Activated CD8-positive, alpha-beta memory T cell treated with anti-CD3 and anti-CD28 coated beads, Interleukin-2, amount 10 ng/mL, durations not matched to agents 7 days and 5 days (primary cell): ENCODE measurements around the gene CEP97. TPM values are rescaled to one million over a fixed set of nuclear protein-coding genes. Genes with fewer than 3 reads are reported as not detected.
"Not testable (repeated sequence)": the region's sequence is repeated elsewhere in the genome, so short reads cannot be mapped to it uniquely, and the experiment has no call there.

Source experiments
- ATAC-seq: fragments of 150-1000 bp; cut with Tn5 transposase; one replicate; pipeline ENCODE4 v1.10.0; 2021; ENCODE audit warnings: moderate library complexity
- CTCF ChIA-PET: fragments of 350-600 bp; sonication (Branson Sonifier 250); formaldehyde crosslinking; loops from one replicate; lab custom pipeline; 2021; ENCODE audit warnings: antibody characterized with exemption; lab: Charles Lee
- DNase-seq: peaks from one replicate; pipeline ENCODE4 v3.0.0-alpha.2; 2020
- H3K27ac Mint-ChIP-seq: one replicate; pipeline ENCODE4 v1.8.0; 2021; ENCODE audit warnings: mild to moderate bottlenecking, mixed read lengths
- H3K27me3 Mint-ChIP-seq: one replicate; pipeline ENCODE4 v1.8.0; 2021; ENCODE audit warnings: mixed read lengths
- H3K36me3 Mint-ChIP-seq: one replicate; pipeline ENCODE4 v1.8.0; 2021; ENCODE audit warnings: mild to moderate bottlenecking, mixed read lengths
- H3K4me1 Mint-ChIP-seq: one replicate; pipeline ENCODE4 v1.8.0; 2021; ENCODE audit warnings: mixed read lengths
- H3K4me3 Mint-ChIP-seq: one replicate; pipeline ENCODE4 v1.8.0; 2021; ENCODE audit warnings: mild to moderate bottlenecking, moderate library complexity, mixed read lengths
- H3K9me3 Mint-ChIP-seq: one replicate; pipeline ENCODE4 v1.8.0; 2022; ENCODE audit warnings: low read depth, mixed read lengths
- total RNA-seq, 2 experiments: library from RNA; stranded (reverse); gene quantifications; one replicate each; pipeline ENCODE4 v1.2.3, GENCODE V29; 2021

The CEP97 gene
- total RNA-seq, 2 experiments from 2014 or later = 22.5 TPM

DNA sequence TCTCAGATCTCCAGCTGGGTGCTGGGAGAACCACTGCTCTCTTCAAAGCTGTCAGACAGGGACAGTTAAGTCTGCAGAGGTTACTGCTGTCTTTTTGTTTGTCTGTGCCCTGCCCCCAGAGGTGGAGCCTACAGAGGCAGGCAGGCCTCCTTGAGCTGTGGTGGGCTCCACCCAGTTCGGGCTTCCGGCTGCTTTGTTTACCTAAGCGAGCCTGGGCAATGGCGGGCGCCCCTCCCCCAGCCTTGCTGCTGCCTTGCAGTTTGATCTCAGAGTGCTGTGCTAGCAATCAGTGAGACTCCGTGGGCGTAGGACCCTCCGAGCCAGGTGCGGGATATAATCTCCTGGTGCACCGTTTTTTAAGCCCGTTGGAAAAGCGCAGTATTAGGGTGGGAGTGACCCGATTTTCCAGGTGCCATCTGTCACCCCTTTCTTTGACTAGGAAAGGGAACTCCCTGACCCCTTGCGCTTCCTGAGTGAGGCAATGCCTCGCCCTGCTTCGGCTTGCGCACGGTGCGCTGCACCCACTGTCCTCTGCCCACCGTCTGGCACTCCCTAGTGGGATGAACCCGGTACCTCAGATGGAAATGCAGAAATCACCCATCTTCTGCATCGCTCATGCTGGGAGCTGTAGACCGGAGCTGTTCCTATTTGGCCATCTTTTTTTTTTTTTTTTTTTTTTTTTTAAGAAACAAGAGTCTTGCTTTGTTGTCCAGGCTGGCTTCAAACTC, 29.1 kb downstream of the CEP97 start:
- not testable (repeated sequence) for H3K4me3 Mint-ChIP-seq
- DNase-seq = peak; percentile 63

DNA sequence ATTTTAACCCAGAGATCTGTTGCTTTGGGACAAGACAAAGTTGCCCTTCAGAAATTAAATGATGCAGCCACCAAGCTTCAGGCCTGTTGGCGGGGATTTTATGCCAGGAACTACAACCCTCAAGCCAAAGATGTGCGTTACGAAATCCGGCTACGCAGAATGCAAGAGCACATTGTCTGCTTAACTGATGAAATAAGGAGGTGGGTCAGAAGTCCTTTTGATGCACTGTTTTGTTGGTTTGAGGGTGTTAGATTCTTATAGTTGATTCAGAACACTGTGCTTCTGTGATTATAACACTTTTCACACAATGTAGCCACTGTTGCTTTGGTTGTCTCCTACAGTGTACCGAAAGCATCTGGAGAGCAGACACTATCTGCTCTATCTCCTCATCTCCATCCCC, 33.8 kb downstream of the CEP97 start:
- ATAC-seq = no peak
- CTCF ChIA-PET = no interaction called here

More for the DNA sequence above, 29.1 kb downstream of the CEP97 start:
- CTCF ChIA-PET, H3K27me3 Mint-ChIP-seq, ATAC-seq, H3K9me3 Mint-ChIP-seq, H3K4me1 Mint-ChIP-seq, H3K27ac Mint-ChIP-seq: not testable (repeated sequence)
- peaks cover 57% of the 10 kb centered on the region for H3K36me3 Mint-ChIP-seq

DNA sequence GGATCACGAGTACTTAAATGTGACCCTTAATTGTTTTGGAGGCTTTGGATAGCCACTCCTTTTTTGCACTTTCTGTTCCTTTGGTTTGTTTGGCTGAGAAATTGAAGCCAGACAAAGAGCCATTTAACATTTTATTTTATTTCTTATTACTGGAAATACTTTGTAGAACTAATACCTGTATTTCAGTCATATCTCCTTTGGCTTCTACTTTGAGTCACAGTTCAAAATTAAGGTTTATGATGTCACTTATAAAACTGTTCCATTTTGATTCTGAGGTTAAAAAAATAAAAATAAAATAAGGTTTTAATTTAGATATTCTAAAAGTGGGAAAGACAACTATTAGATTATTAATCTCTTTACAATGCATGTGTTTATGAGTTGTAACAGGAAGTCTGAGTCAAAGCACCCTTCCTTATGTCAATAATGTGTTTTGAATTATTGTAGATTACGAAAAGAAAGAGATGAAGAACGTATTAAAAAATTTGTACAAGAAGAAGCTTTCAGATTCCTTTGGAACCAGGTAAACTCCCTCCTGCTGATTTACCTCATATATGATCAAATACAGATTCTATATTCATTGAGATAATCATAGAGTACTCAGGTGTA, 37.7 kb downstream of the CEP97 start:
- Mint-ChIP-seq H3K36me3 (peaks cover 59% of the 10 kb centered on the region), H3K4me3 (no peak overlapping the region)
- CTCF ChIA-PET = no interaction called here

More for the DNA sequence above, 33.8 kb downstream of the CEP97 start:
- H3K27me3 Mint-ChIP-seq = no peaks in the 10 kb centered on the region
- no peak for DNase-seq
- H3K36me3 Mint-ChIP-seq = peaks cover 68% of the 10 kb centered on the region
- H3K4me1 Mint-ChIP-seq = peaks cover 20% of the 10 kb centered on the region
- no peak overlapping the region for H3K27ac Mint-ChIP-seq
- no peaks in the 10 kb centered on the region for H3K9me3 Mint-ChIP-seq
- no peak overlapping the region for H3K4me3 Mint-ChIP-seq

DNA sequence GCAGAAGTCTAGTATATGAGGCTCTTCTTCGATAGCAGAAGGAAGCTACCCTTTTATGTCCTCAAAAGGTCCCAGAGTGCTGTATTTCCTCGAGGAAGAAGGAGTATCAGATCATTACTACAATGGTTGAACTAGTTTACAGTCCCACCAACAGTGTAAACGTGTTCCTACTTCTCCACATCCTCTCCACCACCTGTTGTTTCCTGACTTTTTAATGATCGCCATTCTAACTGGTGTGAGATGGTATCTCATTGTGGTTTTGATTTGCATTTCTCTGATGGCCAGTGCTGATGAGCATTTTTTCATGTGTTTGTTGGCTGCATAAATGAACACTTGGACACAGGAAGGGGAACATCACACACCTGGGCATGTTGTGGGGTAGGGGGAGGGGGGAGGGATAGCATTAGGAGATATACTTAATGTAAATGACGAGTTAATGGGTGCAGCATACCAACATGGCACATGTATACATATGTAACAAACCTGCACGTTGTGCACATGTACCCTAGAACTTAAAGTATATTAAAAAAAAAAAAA, 53.4 kb downstream of the CEP97 start:
- H3K27me3 Mint-ChIP-seq, H3K9me3 Mint-ChIP-seq, DNase-seq, H3K27ac Mint-ChIP-seq, H3K4me3 Mint-ChIP-seq, ATAC-seq, CTCF ChIA-PET, H3K36me3 Mint-ChIP-seq: not testable (repeated sequence)
- H3K4me1 Mint-ChIP-seq = peaks cover 34% of the 10 kb centered on the region

More for the DNA sequence above, 37.7 kb downstream of the CEP97 start:
- no peak overlapping the region for H3K27ac Mint-ChIP-seq
- H3K9me3 Mint-ChIP-seq = no peaks in the 10 kb centered on the region
- H3K27me3 Mint-ChIP-seq = no peaks in the 10 kb centered on the region
- no peak for ATAC-seq
- no peak for DNase-seq
- H3K4me1 Mint-ChIP-seq = peaks cover 18% of the 10 kb centered on the region

DNA sequence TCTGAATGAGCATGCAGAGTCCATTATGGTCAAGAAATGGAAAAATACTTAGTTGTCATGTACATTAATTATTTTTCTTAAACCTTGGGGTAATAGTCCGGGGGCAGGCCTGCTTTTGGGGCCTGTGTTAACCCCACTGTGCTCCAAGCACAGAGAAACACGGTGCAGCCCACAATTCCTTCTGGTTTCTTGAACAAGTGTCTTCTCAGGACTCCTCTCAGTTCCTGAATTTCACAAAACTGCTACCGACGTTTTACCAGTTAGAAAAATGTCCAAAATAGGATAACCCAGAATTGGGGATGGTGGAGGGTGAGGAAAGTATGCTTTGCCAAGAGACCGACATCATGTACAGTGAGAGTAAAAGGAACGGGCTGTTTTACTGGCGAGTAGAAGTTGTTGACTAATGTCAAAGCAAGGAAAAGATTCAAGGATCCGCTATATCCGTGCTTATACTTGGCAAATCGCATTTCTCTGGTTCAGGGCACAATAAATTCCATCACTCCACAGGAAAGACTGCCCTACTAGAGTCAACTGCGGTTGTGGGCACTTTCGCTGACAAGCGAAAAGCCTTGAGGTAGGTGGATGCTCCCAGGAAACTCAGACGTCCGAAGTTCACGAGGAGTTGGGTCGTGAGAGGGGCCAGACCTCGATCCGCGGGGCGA, 54.1 kb downstream of the CEP97 start:
- DNase-seq (no peak), ATAC-seq (no peak)
- Mint-ChIP-seq H3K36me3 (peaks cover 8% of the 10 kb centered on the region), H3K27ac (peak overlapping the region; percentile 90), H3K9me3 (no peaks in the 10 kb centered on the region), H3K4me1 (peaks cover 34% of the 10 kb centered on the region), H3K4me3 (peak overlapping the region; percentile 90), H3K27me3 (no peaks in the 10 kb centered on the region)
- CTCF ChIA-PET = interaction anchor here (1.0 to 1.6 kb wide), 9 partner anchors 9 to 158 kb away, joined by 3 to 11 read pairs (median 3); partner anchors contain the start of gene CEP97

DNA sequence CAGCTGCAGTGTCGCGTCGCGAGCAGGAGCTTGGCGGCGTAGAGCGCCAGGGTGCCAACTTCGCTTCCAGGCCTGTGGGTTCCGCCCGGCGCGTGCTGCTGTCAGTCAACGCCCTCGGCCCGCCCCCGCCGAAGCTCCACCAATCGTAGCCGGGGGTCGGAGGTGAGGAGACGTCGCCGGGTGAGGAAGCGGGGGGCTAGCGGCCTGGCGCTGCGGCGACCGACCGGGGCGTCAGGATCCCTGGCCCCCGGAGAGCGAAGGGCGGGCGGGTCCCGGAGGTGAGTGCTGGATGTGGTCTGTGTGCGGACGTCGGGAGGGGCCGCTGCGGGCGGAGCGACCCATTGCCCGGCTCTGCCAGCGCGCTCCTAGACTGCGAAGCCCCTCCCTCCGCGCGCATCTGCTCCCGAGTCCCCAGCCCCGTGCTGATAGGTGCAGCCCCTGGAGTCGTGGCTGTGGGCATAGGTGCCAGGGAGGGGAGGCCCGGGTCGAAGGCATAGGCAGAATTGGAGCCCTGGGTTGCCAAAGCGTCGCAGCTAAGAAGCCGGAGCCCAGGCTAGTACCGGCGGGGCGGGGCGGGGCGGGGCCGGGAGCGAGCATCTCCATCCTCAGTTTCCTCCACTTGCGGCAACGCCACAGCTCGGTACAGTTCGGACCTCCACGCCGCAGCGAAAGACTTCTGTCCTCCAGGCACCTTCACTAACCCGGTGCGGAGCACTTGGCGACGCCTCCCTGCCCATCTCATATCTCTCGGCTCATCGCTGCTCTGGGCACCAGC, 54.8 kb downstream of the CEP97 start, which contains the start of gene NXPE3:
TSS of gene NXPE3 (plus strand) at position 165 of the 775 bp plus-strand sequence. CDS start 6,386 bp downstream, outside the sequence.
- peak within 1 kb of the TSS; percentile 90 for H3K27ac Mint-ChIP-seq
- H3K4me3 Mint-ChIP-seq = peak within 1 kb of the TSS; percentile 90
- no peaks in the 10 kb centered on the region for H3K9me3 Mint-ChIP-seq
- H3K27me3 Mint-ChIP-seq = no peaks in the 10 kb centered on the region
- peaks cover 16% of the 10 kb centered on the region for H3K36me3 Mint-ChIP-seq
- DNase-seq (peak; percentile 95), ATAC-seq (peak; percentile 96)
- peaks cover 37% of the 10 kb centered on the region for H3K4me1 Mint-ChIP-seq
- CTCF ChIA-PET = interaction anchor here (0.9 to 1.6 kb wide), 11 partner anchors 10 to 205 kb away, joined by 3 to 11 read pairs (median 3); partner anchors contain the start of genes CEP97 and PCNP

DNA sequence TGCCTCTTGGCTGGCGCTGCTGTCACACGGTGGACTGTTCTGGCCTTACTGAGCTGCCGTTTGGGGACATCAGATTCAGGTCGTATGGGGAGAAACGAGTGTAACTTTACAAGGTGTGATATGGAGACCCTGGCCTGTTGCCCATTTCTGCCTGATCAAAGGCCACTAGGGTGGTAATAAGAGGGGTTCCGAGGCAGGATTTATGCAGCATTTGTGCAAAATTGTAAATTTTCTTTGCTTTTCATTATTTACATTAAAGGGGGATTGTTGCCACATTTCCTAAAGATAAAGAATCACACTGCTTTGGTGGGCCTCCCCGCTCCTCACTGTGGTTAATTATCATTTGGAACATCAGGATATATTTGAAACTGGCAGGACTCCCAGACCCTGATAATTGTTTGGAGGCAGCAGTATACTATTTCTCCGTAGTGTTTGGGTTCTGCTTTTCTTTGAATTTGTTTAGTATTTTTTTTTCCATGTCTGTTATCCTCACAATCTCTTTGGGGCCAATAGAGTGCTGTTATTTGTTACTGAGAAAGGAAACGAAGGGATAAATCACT, 55.5 kb downstream of the CEP97 start:
- CTCF ChIA-PET = interaction anchor here (0.9 to 1.6 kb wide), 7 partner anchors 19 to 206 kb away, joined by 3 to 11 read pairs (median 3); partner anchors contain the start of genes CEP97 and PCNP
- H3K27ac Mint-ChIP-seq = peak overlapping the region; percentile 77
- ATAC-seq (no peak), DNase-seq (no peak)
- no peaks in the 10 kb centered on the region for H3K27me3 Mint-ChIP-seq
- H3K4me3 Mint-ChIP-seq = peak overlapping the region; percentile 90
- H3K4me1 Mint-ChIP-seq = peaks cover 42% of the 10 kb centered on the region
- H3K9me3 Mint-ChIP-seq = no peaks in the 10 kb centered on the region
- H3K36me3 Mint-ChIP-seq = peaks cover 20% of the 10 kb centered on the region

DNA sequence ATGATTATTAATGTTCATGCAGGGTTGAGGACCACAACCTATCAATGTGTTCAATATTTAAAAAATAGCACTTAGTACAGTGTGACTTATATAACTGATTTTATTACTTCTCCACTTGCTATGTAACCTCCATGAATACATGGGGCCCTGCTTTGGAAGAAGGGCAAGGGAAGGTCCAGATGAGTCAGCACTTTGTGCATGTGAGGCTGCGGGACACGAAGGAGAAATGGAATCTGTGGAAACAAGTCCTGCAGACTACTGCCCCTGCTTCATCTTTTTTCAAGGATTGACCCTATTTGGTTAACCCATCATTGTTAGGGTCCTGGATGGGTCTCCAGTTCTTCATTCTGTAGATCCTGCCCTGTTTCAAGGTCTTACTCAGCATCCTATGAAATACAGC, 56.2 kb downstream of the CEP97 start:
- no peak overlapping the region for H3K27ac Mint-ChIP-seq
- CTCF ChIA-PET = no interaction called here
- H3K4me1 Mint-ChIP-seq = peaks cover 50% of the 10 kb centered on the region
- peaks cover 28% of the 10 kb centered on the region for H3K36me3 Mint-ChIP-seq
- H3K4me3 Mint-ChIP-seq = peak overlapping the region; percentile 39
- H3K27me3 Mint-ChIP-seq = no peaks in the 10 kb centered on the region
- no peak for DNase-seq
- no peaks in the 10 kb centered on the region for H3K9me3 Mint-ChIP-seq
- no peak for ATAC-seq

DNA sequence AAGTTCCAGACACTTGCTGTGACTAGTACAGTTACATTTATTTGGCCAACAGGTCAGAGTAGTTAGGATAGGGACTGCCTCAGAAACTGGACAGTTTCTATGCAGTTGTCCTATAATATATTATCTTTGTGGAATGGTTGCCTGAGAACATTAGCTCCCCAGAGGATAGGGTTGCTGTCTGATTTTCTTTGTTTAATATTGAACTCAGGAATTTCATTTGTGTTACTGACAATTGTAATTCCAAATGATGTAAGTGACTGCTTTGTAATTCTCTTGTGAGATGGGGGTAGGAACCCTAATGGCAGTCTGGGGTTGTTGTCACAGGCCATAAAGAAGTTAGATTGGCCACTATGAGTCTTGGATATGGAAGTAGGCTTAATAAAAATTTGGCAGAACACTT, 56.8 kb downstream of the CEP97 start:
- no peak for DNase-seq
- no peak for ATAC-seq
- H3K27ac Mint-ChIP-seq = no peak overlapping the region
- no peaks in the 10 kb centered on the region for H3K27me3 Mint-ChIP-seq
- no peaks in the 10 kb centered on the region for H3K9me3 Mint-ChIP-seq
- CTCF ChIA-PET = no interaction called here
- H3K4me1 Mint-ChIP-seq = peaks cover 52% of the 10 kb centered on the region
- H3K36me3 Mint-ChIP-seq = peaks cover 32% of the 10 kb centered on the region
- H3K4me3 Mint-ChIP-seq = peak overlapping the region; percentile 39

DNA sequence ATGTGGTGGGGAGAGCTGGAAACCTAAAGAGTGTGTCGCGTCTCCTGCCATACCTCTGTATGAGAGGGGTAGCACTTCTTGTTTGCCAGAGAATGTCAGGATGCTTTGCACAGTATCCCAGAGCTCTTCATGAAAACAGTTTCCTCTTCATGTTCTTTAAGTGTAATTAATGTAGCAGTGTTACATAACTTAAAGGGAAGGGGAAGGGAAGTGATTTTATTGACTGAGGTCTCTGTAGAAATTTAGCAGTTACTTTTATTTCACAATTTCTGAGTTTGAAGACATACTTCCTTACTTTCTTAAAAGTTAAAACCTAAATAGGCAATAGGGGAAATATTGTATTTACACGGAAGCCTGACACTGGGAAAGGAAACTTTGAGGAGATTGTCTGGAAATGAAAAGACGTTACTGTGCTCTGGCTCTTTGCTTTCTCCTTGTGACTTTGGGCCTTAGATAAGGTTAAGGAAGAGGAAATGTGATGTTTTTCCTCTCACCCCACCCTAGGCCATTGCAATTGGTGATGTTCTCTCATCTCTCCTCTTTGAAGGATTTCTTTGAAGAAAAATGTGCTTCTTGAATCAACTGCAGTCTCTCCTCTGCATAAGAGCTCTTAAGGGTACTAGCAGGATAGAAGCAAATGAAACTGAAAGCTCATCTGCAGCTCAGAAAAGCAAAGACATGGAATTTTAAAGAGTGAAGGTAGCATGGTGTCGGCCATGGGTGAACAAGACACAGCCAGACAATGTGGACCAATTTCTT, 60.6 kb downstream of the CEP97 start:
- Mint-ChIP-seq H3K27ac (peak overlapping the region; percentile 55), H3K27me3 (no peaks in the 10 kb centered on the region), H3K4me1 (peaks cover 32% of the 10 kb centered on the region), H3K9me3 (no peaks in the 10 kb centered on the region), H3K4me3 (no peak overlapping the region), H3K36me3 (peaks cover 62% of the 10 kb centered on the region)
- CTCF ChIA-PET = interaction anchor here (1.2 to 2.5 kb wide), 2 partner anchors 18 kb away, joined by 3 to 5 read pairs; no protein-coding TSS in a partner anchor
- no peak for DNase-seq
- peak; percentile 55 for ATAC-seq

DNA sequence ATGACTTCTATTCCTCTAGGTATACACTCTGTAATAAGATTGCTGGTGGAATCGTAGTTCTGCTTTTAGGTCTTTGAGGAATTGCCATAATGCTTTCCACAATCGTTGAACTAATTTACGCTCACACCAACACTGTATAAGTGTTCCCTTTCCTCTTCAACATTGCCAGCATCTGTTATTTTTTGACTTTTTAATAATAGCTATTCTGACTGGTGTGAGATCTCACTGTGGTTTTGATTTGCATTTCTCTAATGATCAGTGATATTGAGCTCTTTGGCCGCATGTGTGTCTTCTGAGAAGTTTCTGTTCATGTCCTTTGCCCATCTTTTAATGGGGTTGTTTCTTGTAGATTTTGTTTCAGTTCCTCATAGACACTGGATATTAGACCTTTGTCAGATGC, 67.4 kb downstream of the CEP97 start:
- H3K4me3 Mint-ChIP-seq = no peak overlapping the region
- no peaks in the 10 kb centered on the region for H3K27me3 Mint-ChIP-seq
- H3K4me1 Mint-ChIP-seq = peaks cover 5% of the 10 kb centered on the region
- ATAC-seq (no peak), DNase-seq (no peak)
- H3K27ac Mint-ChIP-seq = no peak overlapping the region
- H3K9me3 Mint-ChIP-seq = peaks cover 5% of the 10 kb centered on the region
- H3K36me3 Mint-ChIP-seq = peaks cover 81% of the 10 kb centered on the region
- CTCF ChIA-PET = no interaction called here
